Cerebellar cortex (tissue), 1 donor: Measurements from ENCODE around the gene CRY1.
"Not testable (repeated sequence)": the region's sequence is repeated elsewhere in the genome, so short reads cannot be mapped to it uniquely, and the experiment has no call there.

ENCODE experiments used
- DNase-seq: peaks from one replicate; pipeline ENCODE4 v3.0.0-alpha.2; 2015; ENCODE audit warnings: low spot score

CRY1 gene

GRCh38 chr12:107011519-107011918, 81.8 kb downstream of the CRY1 start:
- DNase-seq, result no peak

DNA sequence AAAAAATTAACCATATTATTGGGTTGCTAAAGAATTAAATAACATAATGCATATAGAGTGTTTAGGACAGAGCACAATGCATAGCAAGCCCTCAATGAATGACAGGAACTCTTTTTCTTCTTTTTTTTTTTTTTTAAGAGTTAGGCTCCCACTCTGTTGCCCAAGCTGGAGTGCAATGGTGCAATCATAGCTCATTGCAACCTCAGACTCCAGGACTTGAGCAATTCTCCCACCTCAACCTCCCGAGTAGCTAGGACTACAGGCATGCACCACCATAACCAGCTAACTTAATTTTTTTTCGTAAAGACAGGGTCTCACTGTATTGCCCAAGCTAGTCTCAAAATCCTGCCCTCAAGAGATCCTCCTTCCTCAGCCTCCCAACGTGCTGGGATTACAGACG, 85.9 kb downstream of the CRY1 start:
- DNase-seq, result no peak

DNA sequence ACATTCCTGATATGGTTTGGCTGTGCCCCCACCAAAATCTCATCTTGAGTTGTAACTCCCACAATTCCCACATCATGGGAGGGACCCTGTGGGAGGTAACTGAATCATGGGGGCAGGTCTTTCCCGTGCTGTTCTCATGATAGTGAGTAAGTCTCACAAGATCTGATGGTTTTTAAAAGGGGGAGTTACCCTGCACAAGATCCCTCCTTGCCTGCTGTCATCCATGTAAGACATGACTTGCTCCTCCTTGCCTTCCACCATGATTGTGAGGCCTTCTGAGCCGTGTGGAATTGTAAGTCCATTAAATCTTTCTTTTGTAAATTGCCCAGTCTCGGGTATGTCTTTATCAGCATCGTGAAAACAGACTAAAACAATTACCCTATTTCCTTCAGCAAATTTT, 90.7 kb downstream of the CRY1 start:
- DNase-seq, result not testable (repeated sequence)

DNA sequence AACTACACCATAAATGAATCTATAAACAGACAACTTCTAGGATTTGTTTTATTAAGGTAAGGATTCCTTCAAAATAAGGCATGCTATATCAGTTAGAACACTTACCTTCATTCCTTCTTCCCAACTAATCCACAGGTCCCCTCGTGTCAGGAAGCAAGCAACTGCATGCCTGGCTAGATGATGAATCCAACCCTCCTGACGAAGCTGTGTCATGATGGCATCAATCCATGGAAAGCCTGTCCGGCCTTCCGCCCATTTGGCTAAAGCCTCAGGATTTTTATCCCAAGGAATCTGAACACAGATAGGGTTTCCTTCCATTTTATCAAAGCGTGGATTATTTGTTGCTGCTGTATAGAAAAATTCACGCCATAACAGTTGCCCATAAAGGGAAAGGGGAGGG, 93.9 kb downstream of the CRY1 start:
- peak; percentile 73 for DNase-seq

DNA sequence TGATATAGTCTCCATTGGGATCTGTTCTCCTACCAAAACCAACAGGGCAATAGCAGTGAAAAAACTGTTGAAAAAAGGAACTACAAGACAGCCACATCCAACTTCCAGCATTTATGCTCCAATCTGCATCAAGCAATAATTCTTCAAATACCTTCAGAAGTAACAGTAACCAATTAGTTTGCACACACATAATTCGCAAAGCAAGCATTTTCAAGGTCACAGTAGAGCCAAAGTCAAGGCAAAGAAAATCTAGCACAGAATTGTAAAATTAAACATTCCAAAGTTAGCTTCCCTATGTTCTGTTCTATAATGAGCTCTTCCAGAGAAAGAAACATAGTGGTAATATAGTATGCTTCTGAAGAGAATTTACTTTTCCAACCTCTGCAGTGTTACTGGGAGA, 95.4 kb downstream of the CRY1 start:
- DNase-seq, result no peak

- DNase-seq, result not testable (repeated sequence)
These were observed 97.2 kb downstream of the CRY1 start for GRCh38 chr12:106996102-106996501.

DNA sequence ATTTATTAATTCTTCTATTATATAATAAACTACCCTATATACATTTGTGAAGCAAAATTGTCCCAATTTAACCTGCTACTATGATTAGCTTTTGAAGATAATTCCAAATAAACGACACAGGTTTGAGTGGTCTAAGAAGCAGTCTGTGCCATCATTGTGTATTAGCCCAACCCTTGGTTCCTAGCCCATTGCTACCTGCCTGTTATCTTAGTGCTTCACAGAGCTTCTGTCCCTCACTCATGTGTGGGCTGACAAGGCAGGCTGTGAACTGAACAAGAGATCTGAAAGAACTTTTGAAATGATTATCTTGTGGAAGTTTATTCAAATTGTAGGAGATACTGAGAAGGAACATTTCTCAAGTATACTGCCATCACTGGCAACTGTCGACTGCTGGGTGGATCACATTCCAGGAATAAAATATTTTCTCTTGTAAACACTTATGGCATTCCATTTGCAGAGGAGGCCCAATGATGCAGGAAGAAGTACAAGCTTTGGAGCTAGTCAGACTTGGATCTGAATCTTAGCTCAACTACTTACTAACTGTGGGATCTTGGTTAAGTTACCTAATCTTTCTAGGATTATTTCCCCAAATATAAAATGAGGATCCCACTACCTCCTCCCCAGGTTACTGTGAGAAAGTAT, 98.6 kb downstream of the CRY1 start:
- DNase-seq, result no peak

DNA sequence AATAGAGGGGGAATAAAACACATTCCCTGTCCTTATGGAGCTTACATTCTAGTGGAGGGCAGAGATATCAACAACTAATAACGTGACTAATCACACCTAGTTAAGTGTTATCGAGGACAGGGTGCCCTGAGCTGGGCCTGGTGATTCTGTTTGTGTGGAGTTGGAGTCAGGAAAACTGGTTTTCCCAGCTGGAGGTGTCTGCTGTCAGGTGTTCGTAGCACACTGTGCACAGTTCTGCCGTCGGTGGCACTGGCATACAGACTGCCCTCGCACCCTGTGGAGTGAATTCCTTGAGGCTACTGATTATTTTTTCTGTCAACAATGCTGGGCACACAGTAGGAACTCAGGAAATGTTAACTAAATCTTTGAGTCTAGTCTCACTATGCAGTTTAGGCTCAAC, 105.5 kb downstream of the CRY1 start:
- DNase-seq, result no peak

GRCh38 chr12:106986625-106987389, 106.5 kb downstream of the CRY1 start, which contains the start of gene MTERF2:
Gene MTERF2, minus strand, starts transcription at chr12:106987146. Its CDS starts 8,432 bp downstream, at chr12:106978714.
- peak; percentile 98 for DNase-seq

DNA sequence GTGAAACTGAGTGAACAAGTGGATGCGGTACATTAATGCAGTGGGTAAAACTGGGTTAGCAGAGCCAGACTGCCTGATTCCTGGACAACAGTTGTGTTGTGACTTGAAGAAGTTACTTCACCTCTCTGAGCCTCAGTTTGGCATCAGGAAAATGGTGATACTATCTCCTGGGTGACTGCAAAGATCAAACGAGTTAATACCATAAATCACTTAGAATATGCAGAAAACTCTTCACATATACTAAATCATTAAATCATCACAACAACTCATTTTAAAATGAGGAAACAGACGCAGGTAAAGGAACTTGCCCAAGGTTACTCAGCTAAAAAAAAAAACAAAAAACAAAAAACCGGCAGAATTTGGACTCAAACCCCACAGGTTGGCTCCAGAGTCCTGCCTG, 107.2 kb downstream of the CRY1 start:
- no peak for DNase-seq

- DNase-seq, result no peak
These were observed 107.9 kb downstream of the CRY1 start for GRCh38 chr12:106985479-106985878.

DNA sequence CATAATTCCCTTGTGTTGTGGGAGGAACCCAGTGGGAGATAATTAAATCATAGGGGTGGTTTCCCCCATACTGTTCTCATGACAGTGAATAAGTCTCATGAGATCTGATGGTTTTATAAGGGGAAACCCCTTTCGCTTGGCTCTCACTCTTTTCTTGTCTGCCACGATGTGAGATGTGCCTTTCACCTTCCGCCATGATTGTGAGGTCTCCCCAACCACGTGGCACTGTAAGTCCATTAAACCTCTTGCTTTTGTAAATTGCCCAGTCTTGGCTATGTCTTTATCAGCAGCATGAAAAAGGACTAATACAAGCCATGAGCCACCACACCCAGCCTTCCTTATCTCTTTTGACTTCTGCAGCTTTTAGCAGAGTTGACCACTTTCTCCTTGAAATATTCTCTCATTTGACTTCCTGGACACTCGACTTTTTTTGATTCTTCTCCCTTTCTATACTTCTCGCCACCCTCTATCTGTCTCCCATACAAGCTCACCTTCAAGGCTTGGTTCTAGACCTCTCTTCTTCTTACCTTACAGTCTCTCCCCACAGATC, 108.7 kb downstream of the CRY1 start:
- DNase-seq, result no peak

- DNase-seq, result no peak
These were observed 111.1 kb downstream of the CRY1 start for GRCh38 chr12:106982229-106982628.

GRCh38 chr12:106981788-106982187, 111.6 kb downstream of the CRY1 start:
- no peak for DNase-seq

- no peak for DNase-seq
These were observed 112.4 kb downstream of the CRY1 start for GRCh38 chr12:106980944-106981343.

GRCh38 chr12:106978035-106978800, 115.1 kb downstream of the CRY1 start:
- DNase-seq, result peak; percentile 67

DNA sequence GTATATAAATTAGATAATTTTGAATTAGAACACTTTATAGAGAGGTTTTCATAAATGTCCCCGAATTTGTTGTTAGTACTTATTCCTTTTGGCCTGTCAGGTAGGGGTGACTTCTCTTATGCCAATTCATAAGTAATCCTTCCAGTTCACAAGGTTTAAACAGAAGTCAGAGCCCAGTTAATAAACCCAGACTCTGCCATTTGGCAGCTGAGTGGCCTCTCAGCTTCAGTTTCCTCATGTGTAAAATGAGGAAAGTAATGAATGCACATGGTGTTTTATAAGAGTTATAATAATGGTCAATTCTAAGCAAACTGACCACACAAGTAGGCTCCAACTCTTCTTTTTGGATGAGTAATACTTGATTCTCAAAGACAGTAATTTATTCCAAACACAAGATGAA, 116.7 kb downstream of the CRY1 start:
- no peak for DNase-seq

- peak; percentile 34 for DNase-seq
These were observed 117.2 kb downstream of the CRY1 start for GRCh38 chr12:106975993-106976658.

DNA sequence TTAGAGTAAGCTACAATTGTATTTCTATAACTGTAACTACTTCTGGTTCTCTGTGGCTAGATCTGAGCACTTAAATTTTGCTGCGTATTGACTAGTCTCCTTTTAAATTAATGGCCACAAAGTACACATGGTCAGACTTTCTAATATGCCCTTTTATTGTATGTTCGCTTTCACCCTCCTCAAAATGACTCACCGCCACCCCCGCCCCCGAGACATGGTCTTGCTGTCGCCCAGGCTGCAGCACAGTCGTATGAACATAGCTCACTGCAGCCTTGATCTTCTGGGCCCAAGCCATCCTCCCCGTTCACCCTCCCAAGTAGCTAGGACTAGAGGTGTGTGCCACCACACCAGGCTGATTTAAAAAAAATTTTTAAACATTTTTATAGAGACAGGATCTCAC, 118.3 kb downstream of the CRY1 start:
- no peak for DNase-seq

GRCh38 chr12:106974511-106974910, 118.8 kb downstream of the CRY1 start:
- DNase-seq, result no peak

DNA sequence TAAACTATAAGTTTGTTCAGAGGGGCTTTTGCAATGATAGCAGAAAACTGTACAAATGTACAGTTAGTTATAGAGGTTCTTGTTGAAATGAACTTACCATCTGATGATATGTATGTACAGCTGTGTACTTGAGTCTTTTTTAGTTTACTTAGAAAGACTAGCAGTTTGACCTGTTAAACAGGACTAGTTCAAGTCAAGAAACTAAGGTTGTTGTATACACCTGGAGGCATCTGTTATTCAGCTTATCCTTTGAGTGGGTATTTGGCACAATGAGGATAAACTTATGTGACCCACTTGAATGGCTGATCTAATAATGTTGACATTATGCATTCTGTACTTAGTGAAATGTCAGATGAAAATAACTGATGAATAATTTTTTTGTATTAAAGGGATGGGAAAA, 119.8 kb downstream of the CRY1 start:
- DNase-seq, result no peak

DNA sequence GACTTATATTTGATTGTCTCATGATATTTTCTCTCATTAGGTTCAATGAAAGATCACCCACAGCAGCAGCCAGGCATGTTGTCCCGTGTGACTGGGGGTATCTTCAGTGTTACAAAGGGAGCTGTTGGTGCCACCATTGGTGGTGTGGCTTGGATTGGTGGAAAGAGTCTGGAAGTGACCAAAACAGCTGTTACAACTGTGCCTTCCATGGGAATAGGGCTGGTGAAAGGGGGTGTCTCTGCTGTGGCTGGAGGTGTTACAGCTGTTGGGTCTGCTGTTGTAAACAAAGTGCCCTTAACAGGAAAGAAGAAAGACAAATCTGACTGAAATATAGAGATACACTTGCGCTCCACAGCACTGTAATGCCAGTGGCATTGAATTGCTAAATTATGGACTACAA, 122.3 kb downstream of the CRY1 start:
- DNase-seq, result no peak
